ENCODE results near the gene HOXB9. TPM values are rescaled to one million over a fixed set of nuclear protein-coding genes. Genes with fewer than 3 reads are reported as not detected.

Gene HOXB9
- total and polyA plus RNA-seq, 8 donors: 11.3 TPM; not detected in 7

GRCh38 chr17:48621410-48622392, 4.5 kb downstream of the HOXB9 start:
- Histone ChIP-seq H3K27me3 (peaks cover 29 to 100% (median 98%) of the 10 kb centered on the region in 3 donors), H3K36me3 (no peaks in the 10 kb centered on the region), H3K4me1 (peaks cover 29 to 44% (median 36%) of the 10 kb centered on the region in 4 donors), H3K27ac (no peak overlapping the region), H3K9me3 (no peaks in the 10 kb centered on the region), H3K4me3 (no peak overlapping the region)
- TF ChIP-seq POLR2A (IDR thresholded peaks at IDR 0.05) (no peak), POLR2AphosphoS5 (IDR thresholded peaks at IDR 0.05) (no peak), EP300 (IDR thresholded peaks at IDR 0.05) (no peak), CTCF (IDR thresholded peaks at IDR 0.05) (no peak)
- no peak for DNase-seq
- 15 to 27% (median 21%) methylated on average over 41 of the region's 41 CpGs for WGBS, 5 donors
- intact Hi-C loops (cut with DNase I; ENCODE audit: low total_unique reads): loop anchor here (10.0 kb wide), 1 partner anchor 287 kb away; no protein-coding TSS in a partner anchor

- intact Hi-C loops (cut with DNase I; ENCODE audit: low total_unique reads): loop anchor here (10.0 kb wide), 1 partner anchor 286 kb away; no protein-coding TSS in a partner anchor
- no peaks in the 10 kb centered on the region for H3K36me3 ChIP-seq
- H3K4me1 ChIP-seq: peaks cover 18 to 35% (median 27%) of the 10 kb centered on the region in 4 donors
Measured at GRCh38 chr17:48620461-48621139, 5.6 kb downstream of the HOXB9 start.

GRCh38 chr17:48619826-48620449, 6.2 kb downstream of the HOXB9 start:
- no peak overlapping the region for H3K4me3 ChIP-seq
- WGBS, 5 donors: 19 to 49% (median 31%) methylated on average over 29 to 32 of the region's 32 CpGs
- peaks cover 11 to 32% (median 20%) of the 10 kb centered on the region in 4 donors for H3K4me1 ChIP-seq
- no peak for TF ChIP-seq EP300 (IDR thresholded peaks at IDR 0.05)
- no peaks in the 10 kb centered on the region for H3K36me3 ChIP-seq
- DNase-seq: no peak
- intact Hi-C loops (cut with DNase I; ENCODE audit: low total_unique reads): loop anchor here (10.0 kb wide), 1 partner anchor 285 kb away; no protein-coding TSS in a partner anchor
- H3K27me3 ChIP-seq: peaks cover 21 to 100% (median 98%) of the 10 kb centered on the region in 3 donors
- no peak overlapping the region for H3K27ac ChIP-seq
- H3K9me3 ChIP-seq: no peaks in the 10 kb centered on the region

More at GRCh38 chr17:48620461-48621139, 5.6 kb downstream of the HOXB9 start:
- Histone ChIP-seq H3K9me3 (no peaks in the 10 kb centered on the region), H3K4me3 (no peak overlapping the region), H3K27ac (no peak overlapping the region), H3K27me3 (peaks cover 27 to 100% (median 98%) of the 10 kb centered on the region in 3 donors)
- DNase-seq: no peak
- no peak for TF ChIP-seq POLR2AphosphoS5 (IDR thresholded peaks at IDR 0.05)
- TF ChIP-seq EP300 (IDR thresholded peaks at IDR 0.05): no peak
- no peak for TF ChIP-seq POLR2A (IDR thresholded peaks at IDR 0.05)
- no peak for TF ChIP-seq CTCF (IDR thresholded peaks at IDR 0.05)
- 32 to 63% (median 34%) methylated on average over 6 of the region's 6 CpGs for WGBS, 5 donors

- Histone ChIP-seq H3K9me3 (no peaks in the 10 kb centered on the region), H3K27ac (no peak overlapping the region), H3K4me1 (peaks cover 20 to 41% (median 28%) of the 10 kb centered on the region in 4 donors), H3K4me3 (peak overlapping the region in 1 of 4 donors; percentile 25), H3K36me3 (no peaks in the 10 kb centered on the region), H3K27me3 (peaks cover 17 to 100% (median 98%) of the 10 kb centered on the region in 3 donors)
- DNase-seq: peak; percentile 91 to 96
- intact Hi-C loops (cut with DNase I; ENCODE audit: low total_unique reads): no loop called here
- TF ChIP-seq CTCF (IDR thresholded peaks at IDR 0.05) (peak in 5 of 7 experiments; percentile 93 to 97 (median 94)), POLR2AphosphoS5 (IDR thresholded peaks at IDR 0.05) (peak in 1 of 3 donors; percentile 54), EP300 (IDR thresholded peaks at IDR 0.05) (no peak)
- 3 to 5% (median 4%) methylated on average over 25 of the region's 25 CpGs for WGBS, 5 donors
Measured at GRCh38 chr17:48618256-48618896, 7.8 kb downstream of the HOXB9 start.
